ENCODE results near the gene CD320.

CD320 gene

GRCh38 chr19:8253678-8254077, 54.5 kb downstream of the CD320 start:
- DNase-seq (ENCODE audit: low read depth): no peak

- peak; percentile 40 for DNase-seq (ENCODE audit: low read depth)
These were observed 55.1 kb downstream of the CD320 start for GRCh38 chr19:8252922-8253589.

Data from HS-27A (cell line).